GM13976 (cell line): ENCODE measurements around the gene TMEM266.

Source experiments
- DNase-seq: peaks from one replicate; pipeline ENCODE4 v3.0.0; 2012; ENCODE audit warnings: low spot score
- CTCF ChIP-seq: IDR thresholded peaks from 2 replicates; pipeline ENCODE4 v1.5.1; 2012; ENCODE audit warnings: borderline replicate concordance, mild to moderate bottlenecking; ENCODE audit not compliant: insufficient read depth; ENCODE audit errors: extremely low read depth, missing control alignments, control extremely low read depth
- in situ Hi-C: fragments of 300-500 bp; cut with MboI; formaldehyde crosslinking; loops from one replicate; pipeline ENCODE4 v1.12.0; 2022; ENCODE audit warnings: low sequenced_read_pairs, mixed read lengths, inconsistent platforms; ENCODE audit not compliant: unreplicated experiment

Gene TMEM266

GRCh38 chr15:76116138-76116885 is 56.5 kb downstream of the TMEM266 start:
- no peak for TF ChIP-seq CTCF
- in situ Hi-C loops, result no loop called here
- DNase-seq, result no peak

DNA sequence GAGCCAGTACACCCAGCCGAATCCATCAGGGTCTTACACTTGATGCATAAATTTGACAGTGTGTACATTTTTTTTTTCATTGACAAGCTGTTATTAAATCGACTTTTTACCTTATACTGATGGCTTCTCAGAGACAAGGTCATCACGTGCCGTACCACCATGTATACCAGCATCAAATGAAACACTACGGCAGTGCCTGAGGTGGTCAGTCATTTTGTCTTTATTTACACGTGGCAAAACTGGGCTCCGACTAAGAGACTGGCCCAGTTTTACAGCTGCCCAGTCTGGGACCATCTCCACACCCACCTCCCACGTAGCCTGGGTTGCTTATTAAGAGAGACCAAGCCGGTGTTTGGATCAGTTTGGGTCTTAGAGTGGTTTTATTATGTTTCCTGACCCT is 57.4 kb downstream of the TMEM266 start:
- TF ChIP-seq CTCF, result no peak
- in situ Hi-C loops, result no loop called here
- DNase-seq, result no peak

DNA sequence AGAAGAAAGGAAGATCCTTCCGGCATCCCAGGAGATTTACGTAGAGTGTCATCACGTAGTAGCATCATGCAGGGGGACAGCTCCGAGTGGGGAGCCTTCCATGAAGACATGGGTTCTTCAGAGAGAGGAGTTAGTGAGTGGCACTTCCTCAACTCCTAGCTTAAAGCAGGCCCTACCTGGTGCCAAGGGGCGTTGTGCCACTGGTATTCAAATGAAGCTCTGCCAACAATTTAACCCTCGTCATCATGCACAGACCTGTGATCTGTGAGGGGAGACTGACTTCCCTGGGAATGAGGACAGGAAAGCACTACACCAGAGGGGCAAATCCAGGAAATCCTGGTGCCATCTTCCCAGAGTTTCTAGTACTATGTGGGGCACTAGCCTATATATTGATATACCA is 59.0 kb downstream of the TMEM266 start:
- in situ Hi-C loops, result no loop called here
- no peak for DNase-seq
- no peak for TF ChIP-seq CTCF

GRCh38 chr15:76123031-76123430 is 63.2 kb downstream of the TMEM266 start:
- DNase-seq, result no peak
- no peak for TF ChIP-seq CTCF
- in situ Hi-C loops, result no loop called here

GRCh38 chr15:76127169-76127568 is 67.4 kb downstream of the TMEM266 start:
- DNase-seq, result no peak
- TF ChIP-seq CTCF, result no peak
- in situ Hi-C loops, result no loop called here

- no peak for DNase-seq
- TF ChIP-seq CTCF, result no peak
- in situ Hi-C loops, result no loop called here
These were observed 68.1 kb downstream of the TMEM266 start for GRCh38 chr15:76127880-76128279.
